Inflammatory macrophage (primary cell): ENCODE data around the gene RNF11.

ENCODE experiments used
- DNase-seq, 2 donors: peaks; one replicate each; pipeline ENCODE4 v3.0.0-alpha.2; 2020 to 2022

Gene RNF11

DNA sequence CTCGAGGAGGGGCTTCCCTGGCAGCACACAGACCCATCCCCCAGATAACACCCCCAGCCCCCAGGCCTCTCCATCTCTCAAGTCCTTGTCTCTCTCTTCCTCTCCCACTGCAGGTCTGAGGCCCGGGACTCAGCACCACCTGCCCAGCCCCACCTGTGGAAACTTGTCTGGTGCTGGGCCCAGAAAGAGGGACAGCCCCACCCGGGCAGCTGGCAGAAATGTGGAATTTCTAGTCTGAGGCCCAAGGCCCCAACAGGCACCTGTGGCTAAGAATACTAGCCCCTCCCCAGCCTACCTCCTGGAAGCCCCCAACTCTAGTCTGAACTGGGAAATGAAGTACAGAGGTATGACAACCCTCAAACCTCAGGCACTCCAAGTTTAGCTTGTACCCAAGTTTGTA lies 78.9 kb downstream of the RNF11 start:
- DNase-seq = no peak

DNA sequence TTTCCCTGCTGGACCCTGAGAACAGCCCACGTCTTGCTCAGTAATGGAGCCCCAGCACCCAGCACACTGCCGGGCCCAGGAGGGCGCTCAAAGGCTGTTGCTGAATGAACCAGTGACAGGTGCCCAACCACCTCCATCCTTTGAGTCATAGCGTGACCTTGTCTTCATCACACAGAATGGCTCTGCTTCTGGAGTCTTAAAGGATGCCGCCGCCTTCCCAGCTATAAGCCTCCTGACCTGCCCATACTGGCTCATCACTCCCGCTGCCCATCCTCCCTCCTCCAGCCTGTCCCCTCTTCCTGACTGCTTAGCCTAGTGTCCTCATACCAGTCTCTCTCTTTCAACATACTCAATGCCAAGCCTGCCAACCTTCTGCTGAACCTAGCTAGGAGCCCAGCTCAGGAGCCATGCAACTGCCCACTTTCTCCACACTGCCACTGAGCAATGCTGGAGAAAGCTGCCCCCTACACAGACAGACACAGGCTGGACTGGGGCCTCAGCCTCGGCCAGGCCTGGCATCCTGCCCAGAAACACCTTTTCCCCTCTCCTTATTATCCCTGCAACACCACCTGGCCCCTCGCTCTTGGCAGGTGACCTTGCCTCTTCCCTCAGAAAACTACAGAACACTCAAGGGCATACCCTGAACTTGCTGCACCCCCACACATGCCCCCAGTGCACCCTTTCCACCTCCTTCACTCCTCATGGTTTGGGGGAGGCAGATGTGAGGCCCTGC lies 80.2 kb downstream of the RNF11 start:
- DNase-seq = no peak

DNA sequence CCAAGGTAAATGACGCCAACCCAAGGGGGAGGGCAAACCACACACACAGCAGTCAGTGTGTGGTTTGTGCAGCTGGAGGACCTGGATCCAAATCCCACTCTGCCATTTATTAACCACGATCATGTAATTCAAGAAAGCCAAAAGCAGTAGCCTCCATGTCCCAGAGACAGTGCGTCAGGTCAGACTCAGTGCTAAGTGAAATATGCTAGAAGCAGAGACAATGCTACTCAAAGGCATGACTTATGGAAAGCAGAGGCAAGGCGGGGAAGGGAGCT lies 80.7 kb downstream of the RNF11 start:
- no peak for DNase-seq

GRCh38 chr1:51317798-51318197 lies 81.7 kb downstream of the RNF11 start:
- DNase-seq = no peak

- DNase-seq = no peak
These were observed 85.2 kb downstream of the RNF11 start for GRCh38 chr1:51320967-51321923.

GRCh38 chr1:51321924-51322280 lies 85.8 kb downstream of the RNF11 start:
- no peak for DNase-seq

DNA sequence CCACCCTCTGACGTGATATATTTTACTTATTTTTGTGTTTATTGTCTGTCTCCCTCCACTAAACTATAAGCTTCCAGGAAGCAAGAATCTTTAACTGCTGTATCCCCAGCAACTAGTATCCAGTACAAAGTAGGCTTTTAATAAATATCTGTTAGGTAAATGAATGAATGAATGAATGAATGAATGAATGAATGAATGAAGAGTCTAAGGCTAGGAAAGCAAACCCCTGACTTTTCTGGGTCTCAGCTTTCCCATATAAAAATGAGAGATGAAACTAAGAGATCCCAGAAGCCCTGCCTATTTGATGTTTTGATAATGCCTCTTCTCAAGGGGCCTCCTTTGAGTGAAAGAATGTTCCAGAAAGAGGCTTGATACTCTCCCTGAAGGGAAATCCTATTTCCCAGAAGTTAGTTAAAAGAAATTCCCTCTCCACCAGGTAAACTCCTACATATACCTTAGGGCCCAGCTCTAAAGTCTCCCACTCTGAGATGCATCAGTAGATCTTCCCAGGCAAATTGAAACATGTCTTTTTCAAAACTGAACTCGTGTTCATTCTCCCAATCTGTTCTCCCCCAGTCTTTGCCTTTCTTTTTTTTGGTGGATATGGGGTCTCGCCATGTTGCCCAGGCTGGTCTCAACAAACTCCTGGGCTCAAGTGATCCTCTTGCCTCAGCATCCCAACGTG lies 86.5 kb downstream of the RNF11 start:
- no peak for DNase-seq
